Measurements from ENCODE around the gene PADI1.
"Not testable (repeated sequence)": the region's sequence is repeated elsewhere in the genome, so short reads cannot be mapped to it uniquely, and the experiment has no call there.

The PADI1 gene

GRCh38 chr1:17241011-17241779, 36.3 kb downstream of the PADI1 start:
- DNase-seq (ENCODE audit: low read depth), result not testable (repeated sequence)

- not testable (repeated sequence) for DNase-seq (ENCODE audit: low read depth)
Measured at GRCh38 chr1:17241780-17242074, 36.8 kb downstream of the PADI1 start.

GRCh38 chr1:17243274-17243673, 38.3 kb downstream of the PADI1 start:
- no peak for DNase-seq (ENCODE audit: low read depth)

GRCh38 chr1:17244821-17245740, 40.2 kb downstream of the PADI1 start:
- no peak for DNase-seq (ENCODE audit: low read depth)

- no peak for DNase-seq (ENCODE audit: low read depth)
Measured at GRCh38 chr1:17245816-17246325, 40.9 kb downstream of the PADI1 start.

GRCh38 chr1:17246971-17247370, 42.0 kb downstream of the PADI1 start:
- DNase-seq (ENCODE audit: low read depth), result no peak

GRCh38 chr1:17248781-17249180, 43.9 kb downstream of the PADI1 start, which contains the start of gene PADI3:
PADI3 (plus strand) TSS chr1:17249098; CDS start chr1:17249138, 40 bp downstream.
- no peak for DNase-seq (ENCODE audit: low read depth)

GRCh38 chr1:17250601-17251000, 45.7 kb downstream of the PADI1 start:
- no peak for DNase-seq (ENCODE audit: low read depth)

- no peak for DNase-seq (ENCODE audit: low read depth)
Measured at GRCh38 chr1:17251246-17251645, 46.3 kb downstream of the PADI1 start.

- DNase-seq (ENCODE audit: low read depth), result peak; percentile 51
Measured at GRCh38 chr1:17251701-17252376, 46.9 kb downstream of the PADI1 start.

- no peak for DNase-seq (ENCODE audit: low read depth)
Measured at GRCh38 chr1:17255336-17255735, 50.4 kb downstream of the PADI1 start.

GRCh38 chr1:17258116-17258757, 53.3 kb downstream of the PADI1 start:
- peak; percentile 33 for DNase-seq (ENCODE audit: low read depth)

- no peak for DNase-seq (ENCODE audit: low read depth)
Measured at GRCh38 chr1:17258758-17259130, 53.8 kb downstream of the PADI1 start.

GRCh38 chr1:17259233-17259873, 54.4 kb downstream of the PADI1 start:
- peak; percentile 84 for DNase-seq (ENCODE audit: low read depth)

GRCh38 chr1:17260264-17260663, 55.3 kb downstream of the PADI1 start:
- DNase-seq (ENCODE audit: low read depth), result peak; percentile 40

- DNase-seq (ENCODE audit: low read depth), result no peak
Measured at GRCh38 chr1:17260738-17261137, 55.8 kb downstream of the PADI1 start.

GRCh38 chr1:17263936-17264335, 59.0 kb downstream of the PADI1 start:
- no peak for DNase-seq (ENCODE audit: low read depth)

GRCh38 chr1:17264470-17264869, 59.5 kb downstream of the PADI1 start:
- DNase-seq (ENCODE audit: low read depth), result no peak

- no peak for DNase-seq (ENCODE audit: low read depth)
Measured at GRCh38 chr1:17265162-17265561, 60.2 kb downstream of the PADI1 start.

GRCh38 chr1:17265950-17266349, 61.0 kb downstream of the PADI1 start:
- no peak for DNase-seq (ENCODE audit: low read depth)

All from amniotic epithelial cell (primary cell).